ENCODE measurements around the gene PPP1R10. TPM values are rescaled to one million over a fixed set of nuclear protein-coding genes. Genes with fewer than 3 reads are reported as not detected.

Gene PPP1R10
- total RNA-seq, 3 donors from 2014 or later: 102 to 106 (median 106) TPM

- H3K4me3 Mint-ChIP-seq: peak overlapping the region; percentile 90
- peaks cover 58% of the 10 kb centered on the region for H3K4me1 Mint-ChIP-seq (ENCODE audit: low read depth)
- peaks cover 44% of the 10 kb centered on the region for H3K36me3 Mint-ChIP-seq (ENCODE audit: insufficient read depth)
- DNase-seq (no peak), ATAC-seq (no peak)
- H3K9me3 Mint-ChIP-seq: no peaks in the 10 kb centered on the region
- no peaks in the 10 kb centered on the region for H3K27me3 Mint-ChIP-seq (ENCODE audit: low read depth)
Observed at GRCh38 chr6:30614044-30614842, 2.8 kb downstream of the PPP1R10 start.

DNA sequence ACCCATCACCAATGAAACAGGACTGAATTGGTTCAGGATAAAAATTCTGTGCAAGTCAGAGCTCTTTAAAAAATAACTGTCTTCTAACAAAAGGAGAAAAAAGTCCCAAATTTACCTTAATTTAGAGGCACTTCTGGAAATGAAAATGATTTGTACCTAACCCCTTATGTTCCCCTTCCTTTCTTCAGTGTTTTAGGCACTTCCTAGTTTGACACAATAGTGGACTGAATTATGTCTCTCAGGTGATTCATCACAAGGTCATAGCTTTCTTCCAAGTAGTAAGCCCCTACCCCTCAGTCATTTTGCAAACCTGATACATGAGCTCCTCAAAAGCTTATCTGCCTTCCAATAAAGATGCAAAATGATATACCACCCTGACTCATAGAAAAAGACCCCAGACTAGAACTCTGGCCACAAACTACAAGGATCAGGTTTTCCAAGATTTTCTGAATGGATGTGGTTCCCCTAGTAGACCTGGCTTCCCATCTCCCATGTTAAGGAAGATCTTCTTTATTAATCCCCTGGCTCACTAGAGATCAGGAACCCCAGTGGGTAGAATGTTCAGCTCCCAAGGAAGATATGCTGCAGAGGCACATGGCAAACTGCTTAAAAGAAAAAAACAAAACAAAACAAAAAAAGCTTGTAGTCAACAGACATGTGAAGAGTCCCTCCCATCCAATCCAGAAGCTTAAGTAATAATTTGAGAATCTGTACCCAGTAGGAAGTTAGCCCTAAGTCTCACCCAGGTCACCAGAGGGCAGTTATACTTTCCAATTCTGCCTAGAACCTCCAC lies 3.6 kb downstream of the PPP1R10 start:
- peak in 1 of 2 donors; percentile 15 for ATAC-seq
- Mint-ChIP-seq H3K36me3 (ENCODE audit: insufficient read depth) (peaks cover 43% of the 10 kb centered on the region), H3K4me1 (ENCODE audit: low read depth) (peaks cover 58% of the 10 kb centered on the region), H3K9me3 (no peaks in the 10 kb centered on the region), H3K27me3 (ENCODE audit: low read depth) (no peaks in the 10 kb centered on the region), H3K4me3 (peak overlapping the region; percentile 90)
- DNase-seq: no peak

DNA sequence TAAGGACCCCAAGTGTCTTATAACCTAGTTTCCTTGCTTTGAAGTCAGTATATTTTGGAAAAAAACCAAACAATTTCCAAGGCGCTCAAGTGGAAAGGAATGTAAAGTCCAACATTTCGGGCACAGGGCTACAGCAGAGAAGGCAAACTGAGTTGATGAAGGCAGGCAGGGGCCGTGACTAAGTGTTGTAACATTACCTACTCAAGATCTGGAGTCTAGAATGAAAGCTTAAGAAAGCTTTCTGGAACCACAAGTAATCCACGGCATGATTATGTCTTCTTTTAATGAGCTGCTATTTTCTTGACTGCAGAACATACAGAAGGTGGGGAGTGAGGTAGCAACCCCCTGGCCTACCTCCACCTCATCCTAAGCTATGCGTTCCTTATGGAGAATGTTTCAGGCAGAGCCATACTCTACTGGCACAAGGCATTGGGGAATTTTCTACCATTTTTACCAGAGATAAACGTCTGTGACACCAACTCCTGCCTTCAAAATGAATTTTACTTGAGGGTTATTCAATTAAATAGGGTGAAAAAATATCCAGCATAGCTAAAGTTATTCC lies 4.3 kb downstream of the PPP1R10 start:
- ATAC-seq: no peak
- Mint-ChIP-seq H3K4me3 (peak overlapping the region; percentile 90), H3K27me3 (ENCODE audit: low read depth) (no peaks in the 10 kb centered on the region), H3K36me3 (ENCODE audit: insufficient read depth) (peaks cover 44% of the 10 kb centered on the region), H3K9me3 (no peaks in the 10 kb centered on the region), H3K4me1 (ENCODE audit: low read depth) (peaks cover 56% of the 10 kb centered on the region)
- DNase-seq: no peak

- DNase-seq (no peak), ATAC-seq (no peak)
- Mint-ChIP-seq H3K9me3 (no peaks in the 10 kb centered on the region), H3K4me1 (ENCODE audit: low read depth) (peaks cover 61% of the 10 kb centered on the region), H3K4me3 (peak overlapping the region; percentile 4), H3K36me3 (ENCODE audit: insufficient read depth) (peaks cover 49% of the 10 kb centered on the region), H3K27me3 (ENCODE audit: low read depth) (no peaks in the 10 kb centered on the region)
Observed at GRCh38 chr6:30612213-30612612, 4.8 kb downstream of the PPP1R10 start.

GRCh38 chr6:30611856-30612194 lies 5.2 kb downstream of the PPP1R10 start:
- Mint-ChIP-seq H3K4me1 (ENCODE audit: low read depth) (peaks cover 61% of the 10 kb centered on the region), H3K4me3 (no peak overlapping the region), H3K27me3 (ENCODE audit: low read depth) (no peaks in the 10 kb centered on the region), H3K9me3 (no peaks in the 10 kb centered on the region), H3K36me3 (ENCODE audit: insufficient read depth) (peaks cover 46% of the 10 kb centered on the region)
- no peak for ATAC-seq
- DNase-seq: no peak

- no peak overlapping the region for H3K4me3 Mint-ChIP-seq
- DNase-seq (no peak), ATAC-seq (no peak)
- H3K4me1 Mint-ChIP-seq (ENCODE audit: low read depth): peaks cover 61% of the 10 kb centered on the region
- peaks cover 46% of the 10 kb centered on the region for H3K36me3 Mint-ChIP-seq (ENCODE audit: insufficient read depth)
- no peaks in the 10 kb centered on the region for H3K9me3 Mint-ChIP-seq
- no peaks in the 10 kb centered on the region for H3K27me3 Mint-ChIP-seq (ENCODE audit: low read depth)
Observed at GRCh38 chr6:30611150-30611855, 5.7 kb downstream of the PPP1R10 start.

DNA sequence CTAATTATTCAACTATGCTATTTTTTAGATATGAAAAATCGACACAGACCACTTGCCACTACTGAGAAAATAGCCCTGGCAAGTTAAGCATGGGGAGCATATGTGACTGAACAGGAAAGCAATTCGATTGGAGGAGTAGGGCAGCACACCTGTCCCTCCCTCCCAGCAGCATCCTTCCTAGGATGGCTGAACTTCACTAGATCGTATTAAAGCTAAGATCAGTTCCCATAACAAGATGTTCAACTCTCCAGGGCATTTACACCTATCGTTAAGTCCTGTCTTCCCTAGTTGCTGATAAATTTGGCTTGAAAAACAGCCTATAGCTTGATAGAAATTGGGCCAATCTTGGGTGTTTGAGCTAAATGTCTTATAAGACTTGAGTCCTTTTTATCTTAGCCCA lies 7.0 kb downstream of the PPP1R10 start:
- DNase-seq (no peak), ATAC-seq (no peak)
- Mint-ChIP-seq H3K9me3 (no peaks in the 10 kb centered on the region), H3K4me3 (no peak overlapping the region), H3K4me1 (ENCODE audit: low read depth) (peaks cover 64% of the 10 kb centered on the region), H3K27me3 (ENCODE audit: low read depth) (no peaks in the 10 kb centered on the region), H3K36me3 (ENCODE audit: insufficient read depth) (peaks cover 45% of the 10 kb centered on the region)

- Mint-ChIP-seq H3K9me3 (no peaks in the 10 kb centered on the region), H3K4me3 (no peak overlapping the region), H3K27me3 (ENCODE audit: low read depth) (no peaks in the 10 kb centered on the region), H3K4me1 (ENCODE audit: low read depth) (peaks cover 26% of the 10 kb centered on the region), H3K36me3 (ENCODE audit: insufficient read depth) (peaks cover 53% of the 10 kb centered on the region)
- DNase-seq (no peak), ATAC-seq (no peak)
Observed at GRCh38 chr6:30603961-30604360, 13.1 kb downstream of the PPP1R10 start.

- ATAC-seq: no peak
- DNase-seq: no peak
- no peaks in the 10 kb centered on the region for H3K27me3 Mint-ChIP-seq (ENCODE audit: low read depth)
- H3K36me3 Mint-ChIP-seq (ENCODE audit: insufficient read depth): peaks cover 45% of the 10 kb centered on the region
- peaks cover 25% of the 10 kb centered on the region for H3K4me1 Mint-ChIP-seq (ENCODE audit: low read depth)
- H3K4me3 Mint-ChIP-seq: no peak overlapping the region
- no peaks in the 10 kb centered on the region for H3K9me3 Mint-ChIP-seq
Observed at GRCh38 chr6:30601815-30602641, 15.0 kb downstream of the PPP1R10 start.

DNA sequence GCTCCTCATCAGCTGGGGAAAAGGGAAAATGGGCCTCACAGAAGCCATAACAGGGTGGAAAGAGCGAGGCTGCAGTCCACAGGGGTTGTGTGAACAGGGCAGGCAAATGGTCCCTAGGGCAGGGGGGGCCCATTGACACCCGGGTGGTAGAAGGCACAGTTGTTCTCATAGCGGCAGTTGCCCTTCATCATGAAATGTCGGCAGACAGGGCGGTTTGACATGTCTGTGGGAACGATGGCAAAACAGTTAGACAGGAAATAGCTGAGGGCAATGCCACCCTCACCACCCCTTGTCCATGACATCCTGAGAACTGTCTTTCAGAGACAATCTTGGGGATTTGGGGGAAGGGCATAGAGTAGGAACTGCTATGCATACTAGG lies 15.6 kb downstream of the PPP1R10 start:
- no peak for DNase-seq
- Mint-ChIP-seq H3K36me3 (ENCODE audit: insufficient read depth) (peaks cover 40% of the 10 kb centered on the region), H3K4me1 (ENCODE audit: low read depth) (peaks cover 26% of the 10 kb centered on the region), H3K9me3 (no peaks in the 10 kb centered on the region), H3K27me3 (ENCODE audit: low read depth) (no peaks in the 10 kb centered on the region), H3K4me3 (no peak overlapping the region)
- no peak for ATAC-seq

DNA sequence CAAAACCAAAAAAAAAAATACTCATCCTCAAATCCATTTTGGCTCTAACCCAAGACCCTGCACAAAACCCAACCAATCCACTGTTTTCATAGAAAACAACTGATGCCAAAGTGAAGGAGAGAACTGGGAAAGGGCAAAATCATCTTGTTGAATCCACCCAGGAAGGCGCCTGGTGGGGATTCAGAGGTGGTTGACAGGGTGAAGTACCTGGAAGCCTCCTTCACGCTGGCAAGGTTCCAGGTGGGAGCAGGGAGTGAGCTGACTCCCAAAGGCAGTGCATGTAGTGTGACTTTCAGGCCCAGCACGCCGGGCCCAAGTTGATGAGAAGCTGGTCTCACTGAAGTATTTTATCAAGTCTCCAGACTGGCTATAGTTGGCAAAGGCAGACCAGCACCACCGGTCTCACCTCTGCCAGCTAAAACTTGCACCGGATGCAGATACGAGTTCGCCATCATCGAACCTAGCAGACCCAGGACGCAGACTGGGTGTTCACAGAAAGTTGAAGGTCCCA lies 16.5 kb downstream of the PPP1R10 start:
- Mint-ChIP-seq H3K9me3 (no peaks in the 10 kb centered on the region), H3K36me3 (ENCODE audit: insufficient read depth) (peaks cover 33% of the 10 kb centered on the region), H3K4me1 (ENCODE audit: low read depth) (peaks cover 23% of the 10 kb centered on the region), H3K27me3 (ENCODE audit: low read depth) (no peaks in the 10 kb centered on the region), H3K4me3 (no peak overlapping the region)
- ATAC-seq: no peak
- DNase-seq: no peak

GRCh38 chr6:30599625-30600324 lies 17.3 kb downstream of the PPP1R10 start:
- Mint-ChIP-seq H3K27me3 (ENCODE audit: low read depth) (no peaks in the 10 kb centered on the region), H3K36me3 (ENCODE audit: insufficient read depth) (peaks cover 31% of the 10 kb centered on the region), H3K9me3 (no peaks in the 10 kb centered on the region), H3K4me1 (ENCODE audit: low read depth) (peaks cover 25% of the 10 kb centered on the region), H3K4me3 (no peak overlapping the region)
- DNase-seq (no peak), ATAC-seq (no peak)

Data from activated T-cell treated with anti-CD3 and anti-CD28 coated beads, Interleukin-2, amount 50 U/mL, for 4 hours (primary cell).